ENCODE results near the gene ACSF3. TPM values are rescaled to one million over a fixed set of nuclear protein-coding genes. Genes with fewer than 3 reads are reported as not detected.

ACSF3 gene
- total RNA-seq, 1 donor from 2014 or later = 41.1 TPM

GRCh38 chr16:89137666-89138512, 44.2 kb downstream of the ACSF3 start:
- intact Hi-C loops (cut with DNase I) = no loop called here
- DNase-seq (ENCODE audit: low spot score) (no peak), ATAC-seq (no peak)

- DNase-seq (ENCODE audit: low spot score) (no peak), ATAC-seq (no peak)
- intact Hi-C loops (cut with DNase I) = no loop called here
These were observed 44.8 kb downstream of the ACSF3 start for GRCh38 chr16:89138513-89138795.

- intact Hi-C loops (cut with DNase I) = no loop called here
- no peak for DNase-seq (ENCODE audit: low spot score)
- no peak for ATAC-seq
These were observed 45.3 kb downstream of the ACSF3 start for GRCh38 chr16:89138843-89139520.

GRCh38 chr16:89139907-89140361, 46.3 kb downstream of the ACSF3 start:
- intact Hi-C loops (cut with DNase I) = no loop called here
- ATAC-seq (no peak), DNase-seq (ENCODE audit: low spot score) (no peak)

- intact Hi-C loops (cut with DNase I) = no loop called here
- DNase-seq (ENCODE audit: low spot score) = no peak
These were observed 46.7 kb downstream of the ACSF3 start for GRCh38 chr16:89140401-89140800.

GRCh38 chr16:89140981-89141883, 47.6 kb downstream of the ACSF3 start:
- ATAC-seq (no peak), DNase-seq (ENCODE audit: low spot score) (no peak)
- intact Hi-C loops (cut with DNase I) = no loop called here

More at GRCh38 chr16:89140401-89140800, 46.7 kb downstream of the ACSF3 start:
- no peak for ATAC-seq

- DNase-seq (ENCODE audit: low spot score) (no peak), ATAC-seq (no peak)
- intact Hi-C loops (cut with DNase I) = no loop called here
These were observed 48.2 kb downstream of the ACSF3 start for GRCh38 chr16:89141884-89142267.

- DNase-seq (ENCODE audit: low spot score) (no peak), ATAC-seq (no peak)
- intact Hi-C loops (cut with DNase I) = no loop called here
These were observed 49.0 kb downstream of the ACSF3 start for GRCh38 chr16:89142474-89143195.

GRCh38 chr16:89143201-89143741, 49.6 kb downstream of the ACSF3 start:
- intact Hi-C loops (cut with DNase I) = no loop called here
- no peak for DNase-seq (ENCODE audit: low spot score)

GRCh38 chr16:89143911-89144675, 50.4 kb downstream of the ACSF3 start:
- DNase-seq (ENCODE audit: low spot score) = no peak
- intact Hi-C loops (cut with DNase I) = no loop called here
- no peak for ATAC-seq

More at GRCh38 chr16:89143201-89143741, 49.6 kb downstream of the ACSF3 start:
- no peak for ATAC-seq

GRCh38 chr16:89144681-89145080, 51.0 kb downstream of the ACSF3 start:
- no peak for ATAC-seq
- no peak for DNase-seq (ENCODE audit: low spot score)
- intact Hi-C loops (cut with DNase I) = no loop called here

- DNase-seq (ENCODE audit: low spot score) (no peak), ATAC-seq (no peak)
- intact Hi-C loops (cut with DNase I) = no loop called here
These were observed 51.9 kb downstream of the ACSF3 start for GRCh38 chr16:89145406-89146161.

GRCh38 chr16:89146211-89147005, 52.8 kb downstream of the ACSF3 start:
- no peak for ATAC-seq
- intact Hi-C loops (cut with DNase I) = no loop called here
- no peak for DNase-seq (ENCODE audit: low spot score)

- no peak for DNase-seq (ENCODE audit: low spot score)
- ATAC-seq = no peak
- intact Hi-C loops (cut with DNase I) = no loop called here
These were observed 53.6 kb downstream of the ACSF3 start for GRCh38 chr16:89147085-89147817.

- ATAC-seq (no peak), DNase-seq (ENCODE audit: low spot score) (no peak)
- intact Hi-C loops (cut with DNase I) = no loop called here
These were observed 55.7 kb downstream of the ACSF3 start for GRCh38 chr16:89149386-89149785.

All from sciatic nerve (tissue), 2 donors.